Measurements from ENCODE around the gene NSG2.

NSG2 gene

DNA sequence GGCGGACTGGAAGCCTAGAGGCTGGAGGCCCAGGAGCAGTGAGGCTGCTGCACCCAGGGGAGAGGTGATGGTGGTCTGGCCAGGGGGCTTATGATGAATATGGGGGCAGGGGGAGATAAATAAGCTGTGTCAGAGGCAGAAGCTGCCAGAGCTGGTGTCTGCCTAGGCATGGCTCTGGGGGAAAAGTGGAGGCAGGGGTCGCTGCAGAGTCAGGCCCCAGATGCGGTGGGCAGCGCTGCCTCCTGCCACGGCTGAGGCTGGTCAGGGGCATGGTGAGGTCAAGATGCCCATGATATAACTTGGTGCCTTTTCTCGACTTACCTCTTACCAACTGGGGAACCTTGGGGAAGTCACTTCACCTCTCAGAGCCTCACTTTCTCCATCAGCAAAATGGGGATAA lies 51.1 kb downstream of the NSG2 start:
- no peak for DNase-seq
- Histone ChIP-seq H4K20me1 (ENCODE audit: insufficient read depth, low read length) (no peaks in the 10 kb centered on the region), H3K4me1 (ENCODE audit: low read length) (no peaks in the 10 kb centered on the region), H3K27me3 (replicated peaks; ENCODE audit: insufficient read depth, low read length) (no peaks in the 10 kb centered on the region), H3K36me3 (replicated peaks; ENCODE audit: insufficient read depth, low read length) (no peaks in the 10 kb centered on the region), H3K4me3 (ENCODE audit: low read length) (no peak overlapping the region), H2AFZ (ENCODE audit: low read length) (no peak overlapping the region), H3K9me2 (replicated peaks; ENCODE audit: insufficient read depth, low read length) (no peaks in the 10 kb centered on the region), H3K9me3 (replicated peaks; ENCODE audit: insufficient read depth, low read length) (no peaks in the 10 kb centered on the region), H3K4me2 (ENCODE audit: low read depth, low read length) (no peak overlapping the region), H3K27ac (ENCODE audit: low read length) (no peak overlapping the region), H3F3A (ENCODE audit: insufficient read depth, low read length) (no peaks in the 10 kb centered on the region), H3K9ac (ENCODE audit: low read length) (no peak overlapping the region), H3K79me2 (ENCODE audit: low read length) (no peaks in the 10 kb centered on the region)
- TF ChIP-seq EZH2 (optimal IDR thresholded peaks at IDR 0.05; ENCODE audit: low read depth, low read length): no peak
- TF ChIP-seq, protein P1, sequence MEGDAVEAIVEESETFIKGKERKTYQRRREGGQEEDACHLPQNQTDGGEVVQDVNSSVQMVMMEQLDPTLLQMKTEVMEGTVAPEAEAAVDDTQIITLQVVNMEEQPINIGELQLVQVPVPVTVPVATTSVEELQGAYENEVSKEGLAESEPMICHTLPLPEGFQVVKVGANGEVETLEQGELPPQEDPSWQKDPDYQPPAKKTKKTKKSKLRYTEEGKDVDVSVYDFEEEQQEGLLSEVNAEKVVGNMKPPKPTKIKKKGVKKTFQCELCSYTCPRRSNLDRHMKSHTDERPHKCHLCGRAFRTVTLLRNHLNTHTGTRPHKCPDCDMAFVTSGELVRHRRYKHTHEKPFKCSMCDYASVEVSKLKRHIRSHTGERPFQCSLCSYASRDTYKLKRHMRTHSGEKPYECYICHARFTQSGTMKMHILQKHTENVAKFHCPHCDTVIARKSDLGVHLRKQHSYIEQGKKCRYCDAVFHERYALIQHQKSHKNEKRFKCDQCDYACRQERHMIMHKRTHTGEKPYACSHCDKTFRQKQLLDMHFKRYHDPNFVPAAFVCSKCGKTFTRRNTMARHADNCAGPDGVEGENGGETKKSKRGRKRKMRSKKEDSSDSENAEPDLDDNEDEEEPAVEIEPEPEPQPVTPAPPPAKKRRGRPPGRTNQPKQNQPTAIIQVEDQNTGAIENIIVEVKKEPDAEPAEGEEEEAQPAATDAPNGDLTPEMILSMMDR (IDR thresholded peaks at IDR 0.05; ENCODE audit: low read length): no peak
- no peak for TF ChIP-seq EZH2phosphoT487 (IDR thresholded peaks at IDR 0.05; ENCODE audit: low read length)

DNA sequence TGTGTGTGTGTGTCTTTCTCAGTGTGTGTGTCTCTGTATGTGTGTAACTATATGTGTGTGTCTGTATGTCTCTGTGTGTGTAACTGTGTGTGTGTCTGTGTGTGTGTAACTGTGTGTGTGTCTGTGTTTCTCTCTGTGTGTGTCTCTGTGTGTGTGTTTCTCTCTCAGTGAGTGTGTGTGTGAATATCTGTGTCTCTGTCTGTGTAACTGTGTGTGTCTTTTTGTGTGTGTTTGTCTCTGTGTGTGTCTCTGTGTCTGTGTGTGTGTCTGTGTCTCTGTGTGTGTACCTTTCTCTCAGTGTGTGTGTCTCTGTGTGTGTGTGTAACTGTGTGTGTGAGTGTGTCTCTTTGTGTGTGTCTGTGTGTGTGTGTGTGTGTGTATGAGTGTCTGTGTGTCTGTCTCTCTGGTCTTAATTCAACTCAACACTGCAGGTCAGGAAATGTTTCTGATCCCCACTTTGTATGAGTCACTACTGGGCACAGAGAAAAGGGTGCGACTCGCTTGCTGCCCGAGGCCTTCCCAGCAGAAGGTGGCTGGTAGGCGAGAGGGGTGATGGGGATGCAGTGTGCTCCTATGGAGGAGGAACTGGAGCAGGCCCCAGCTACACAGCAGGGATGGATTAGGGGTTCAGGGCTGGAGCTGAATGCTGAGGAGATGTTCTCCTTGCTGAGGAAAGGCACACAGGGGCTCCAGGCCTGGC lies 52.1 kb downstream of the NSG2 start:
- Histone ChIP-seq H3K9me2 (replicated peaks; ENCODE audit: insufficient read depth, low read length) (no peaks in the 10 kb centered on the region), H3K9ac (ENCODE audit: low read length) (no peak overlapping the region), H3F3A (ENCODE audit: insufficient read depth, low read length) (no peaks in the 10 kb centered on the region), H3K27ac (ENCODE audit: low read length) (no peak overlapping the region), H2AFZ (ENCODE audit: low read length) (no peak overlapping the region), H3K4me1 (ENCODE audit: low read length) (no peaks in the 10 kb centered on the region), H3K9me3 (replicated peaks; ENCODE audit: insufficient read depth, low read length) (no peaks in the 10 kb centered on the region), H4K20me1 (ENCODE audit: insufficient read depth, low read length) (no peaks in the 10 kb centered on the region), H3K4me2 (ENCODE audit: low read depth, low read length) (no peak overlapping the region), H3K4me3 (ENCODE audit: low read length) (no peak overlapping the region), H3K79me2 (ENCODE audit: low read length) (no peaks in the 10 kb centered on the region), H3K36me3 (replicated peaks; ENCODE audit: insufficient read depth, low read length) (no peaks in the 10 kb centered on the region), H3K27me3 (replicated peaks; ENCODE audit: insufficient read depth, low read length) (no peaks in the 10 kb centered on the region)
- DNase-seq: no peak
- TF ChIP-seq EZH2phosphoT487 (IDR thresholded peaks at IDR 0.05; ENCODE audit: low read length) (no peak), EZH2 (optimal IDR thresholded peaks at IDR 0.05; ENCODE audit: low read depth, low read length) (no peak)

DNA sequence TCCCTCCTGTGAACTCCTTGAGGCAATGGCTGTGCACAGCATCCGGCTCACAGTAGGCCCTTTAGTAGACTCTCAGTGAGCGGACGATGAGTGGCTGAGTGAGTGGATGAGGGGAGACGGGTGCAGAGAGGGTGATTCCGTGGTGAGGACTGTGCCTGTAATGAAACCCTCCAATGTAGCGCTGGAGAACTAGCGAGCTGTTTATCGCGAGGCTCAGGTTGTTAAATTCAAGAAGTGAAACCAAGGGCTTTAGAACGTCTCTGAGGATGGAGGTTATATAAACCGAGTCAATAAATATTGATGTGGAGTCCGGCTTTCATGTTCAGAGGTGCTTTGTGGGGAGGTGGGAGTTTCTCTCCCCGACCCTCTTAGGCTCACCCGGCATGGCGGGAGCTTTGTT lies 53.2 kb downstream of the NSG2 start:
- Histone ChIP-seq H2AFZ (ENCODE audit: low read length) (no peak overlapping the region; the same call in 1 of the 2 replicates), H3F3A (ENCODE audit: insufficient read depth, low read length) (no peaks in the 10 kb centered on the region), H3K27ac (ENCODE audit: low read length) (no peak overlapping the region), H4K20me1 (ENCODE audit: insufficient read depth, low read length) (no peaks in the 10 kb centered on the region), H3K79me2 (ENCODE audit: low read length) (no peaks in the 10 kb centered on the region), H3K9ac (ENCODE audit: low read length) (no peak overlapping the region), H3K4me3 (ENCODE audit: low read length) (no peak overlapping the region), H3K36me3 (replicated peaks; ENCODE audit: insufficient read depth, low read length) (no peaks in the 10 kb centered on the region), H3K4me2 (ENCODE audit: low read depth, low read length) (peak overlapping the region; percentile 18; the same call in 1 of the 2 replicates), H3K4me1 (ENCODE audit: low read length) (no peaks in the 10 kb centered on the region), H3K9me3 (replicated peaks; ENCODE audit: insufficient read depth, low read length) (no peaks in the 10 kb centered on the region), H3K27me3 (replicated peaks; ENCODE audit: insufficient read depth, low read length) (no peaks in the 10 kb centered on the region), H3K9me2 (replicated peaks; ENCODE audit: insufficient read depth, low read length) (no peaks in the 10 kb centered on the region)
- DNase-seq: no peak
- TF ChIP-seq EZH2phosphoT487 (IDR thresholded peaks at IDR 0.05; ENCODE audit: low read length): no peak
- TF ChIP-seq EZH2 (optimal IDR thresholded peaks at IDR 0.05; ENCODE audit: low read depth, low read length): no peak
- TF ChIP-seq, protein P1 (IDR thresholded peaks at IDR 0.05; ENCODE audit: low read length): no peak

DNA sequence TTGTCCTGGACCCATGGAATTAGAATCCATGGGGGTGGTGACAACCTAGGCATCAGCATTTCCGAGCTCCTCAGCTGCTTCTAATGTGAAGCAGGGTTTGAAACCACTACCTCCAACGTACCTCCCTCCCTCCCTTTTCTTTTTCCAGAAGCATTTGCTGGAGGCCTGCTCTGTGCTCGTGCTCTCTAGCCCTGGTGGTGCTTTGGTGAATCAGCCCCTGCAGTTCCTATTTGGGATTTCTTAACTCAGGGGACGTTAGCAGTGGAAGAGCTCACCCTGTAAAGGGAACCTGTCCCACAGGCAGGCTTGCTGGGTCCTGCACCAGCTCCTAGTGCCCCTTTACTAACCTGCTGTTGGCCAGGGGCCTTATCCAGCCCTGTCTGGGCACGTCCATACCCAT lies 55.0 kb downstream of the NSG2 start:
- Histone ChIP-seq H3K4me3 (ENCODE audit: low read length) (no peak overlapping the region), H3K9ac (ENCODE audit: low read length) (no peak overlapping the region), H4K20me1 (ENCODE audit: insufficient read depth, low read length) (no peaks in the 10 kb centered on the region), H3K27ac (ENCODE audit: low read length) (no peak overlapping the region), H3K4me1 (ENCODE audit: low read length) (no peaks in the 10 kb centered on the region), H3K4me2 (ENCODE audit: low read depth, low read length) (no peak overlapping the region), H3K27me3 (replicated peaks; ENCODE audit: insufficient read depth, low read length) (no peaks in the 10 kb centered on the region), H3F3A (ENCODE audit: insufficient read depth, low read length) (no peaks in the 10 kb centered on the region), H3K79me2 (ENCODE audit: low read length) (no peaks in the 10 kb centered on the region), H3K9me2 (replicated peaks; ENCODE audit: insufficient read depth, low read length) (no peaks in the 10 kb centered on the region), H2AFZ (ENCODE audit: low read length) (no peak overlapping the region), H3K9me3 (replicated peaks; ENCODE audit: insufficient read depth, low read length) (no peaks in the 10 kb centered on the region), H3K36me3 (replicated peaks; ENCODE audit: insufficient read depth, low read length) (no peaks in the 10 kb centered on the region)
- TF ChIP-seq, protein P1 (IDR thresholded peaks at IDR 0.05; ENCODE audit: low read length): no peak
- no peak for TF ChIP-seq EZH2phosphoT487 (IDR thresholded peaks at IDR 0.05; ENCODE audit: low read length)
- TF ChIP-seq EZH2 (optimal IDR thresholded peaks at IDR 0.05; ENCODE audit: low read depth, low read length): no peak
- DNase-seq: no peak

Measured in MM.1S (cell line).